Neural progenitor cell (in vitro differentiated cells): ENCODE results near the gene CIB4. TPM values are rescaled to one million over a fixed set of nuclear protein-coding genes. Genes with fewer than 3 reads are reported as not detected.

ENCODE experiments used
- DNase-seq: peaks from one replicate; pipeline ENCODE4 v3.0.0-alpha.2; 2016; ENCODE audit warnings: low spot score
- H2AFZ ChIP-seq: fragments of 200-600 bp; sonication (generic); replicated peaks from 2 replicates; pipeline ENCODE4 v1.6.1; 2016; ENCODE audit warnings: antibody characterized with exemption
- H3F3A ChIP-seq: fragments of 200-600 bp; sonication (generic); 2 replicates; pipeline ENCODE4 v1.6.1; 2016; ENCODE audit warnings: antibody characterized with exemption, low read depth
- H3K27ac ChIP-seq: fragments of 200-600 bp; sonication (generic); 2 replicates; pipeline ENCODE4 v1.5.1; 2016; ENCODE audit warnings: mild to moderate bottlenecking
- H3K27me3 ChIP-seq: fragments of 200-600 bp; sonication (generic); 2 replicates; pipeline ENCODE4 v1.6.1; 2016; ENCODE audit warnings: mild to moderate bottlenecking, moderate library complexity
- H3K36me3 ChIP-seq: fragments of 200-600 bp; sonication (generic); 2 replicates; pipeline ENCODE4 v1.5.1; 2016
- H3K4me1 ChIP-seq: fragments of 200-600 bp; sonication (generic); 2 replicates; pipeline ENCODE4 v1.6.1; 2016; ENCODE audit warnings: mixed run types
- H3K4me2 ChIP-seq: fragments of 200-600 bp; sonication (generic); 2 replicates; pipeline ENCODE4 v1.6.1; 2016
- H3K4me3 ChIP-seq: fragments of 200-600 bp; sonication (generic); 2 replicates; pipeline ENCODE4 v1.5.1; 2016
- H3K79me2 ChIP-seq: fragments of 200-600 bp; sonication (generic); 2 replicates; pipeline ENCODE4 v1.6.1; 2016; ENCODE audit warnings: low read depth
- H3K9ac ChIP-seq: fragments of 200-600 bp; sonication (generic); 2 replicates; pipeline ENCODE4 v1.6.1; 2016
- H3K9me3 ChIP-seq: fragments of 200-600 bp; sonication (generic); 2 replicates; pipeline ENCODE4 v1.5.1; 2016; ENCODE audit warnings: low read depth
- H4K20me1 ChIP-seq: fragments of 200-600 bp; sonication (generic); 2 replicates; pipeline ENCODE4 v1.6.1; 2016; ENCODE audit warnings: low read depth
- H3K27ac Mint-ChIP-seq: 3 replicates; pipeline ENCODE4 v1.8.0; 2021; ENCODE audit warnings: mixed read lengths
- H3K27me3 Mint-ChIP-seq: 2 replicates; pipeline ENCODE4 v1.8.0; 2022; ENCODE audit warnings: low read depth, mild to moderate bottlenecking, inconsistent platforms, moderate library complexity, mixed read lengths; ENCODE audit not compliant: insufficient read depth
- H3K36me3 Mint-ChIP-seq: 3 replicates; pipeline ENCODE4 v1.8.0; 2021; ENCODE audit warnings: mixed read lengths
- H3K4me1 Mint-ChIP-seq: 3 replicates; pipeline ENCODE4 v1.8.0; 2021; ENCODE audit warnings: mixed read lengths
- H3K4me3 Mint-ChIP-seq: 3 replicates; pipeline ENCODE4 v1.8.0; 2021; ENCODE audit warnings: mild to moderate bottlenecking, moderate library complexity, mixed read lengths
- H3K9me3 Mint-ChIP-seq: 3 replicates; pipeline ENCODE4 v1.8.0; 2020; ENCODE audit warnings: mixed read lengths
- CTCF ChIP-seq: fragments of 200-600 bp; sonication (generic); IDR thresholded peaks from 2 replicates; pipeline ENCODE4 v1.5.1; 2017; ENCODE audit warnings: antibody characterized with exemption, mild to moderate bottlenecking
- EZH2 ChIP-seq: fragments of 200-600 bp; sonication (generic); IDR thresholded peaks from 2 replicates; pipeline ENCODE4 v1.6.1; 2017; ENCODE audit warnings: antibody characterized with exemption, mild to moderate bottlenecking, moderate library complexity
- EZH2phosphoT487 ChIP-seq: fragments of 200-600 bp; sonication (generic); IDR thresholded peaks from 2 replicates; pipeline ENCODE4 v1.6.1; 2017; ENCODE audit warnings: antibody characterized with exemption
- total RNA-seq: library from RNA; depleted of rRNA; stranded (reverse); fragments of >200 nt; gene quantifications from 2 replicates; pipeline ENCODE4 v1.2.3, GENCODE V29; 2015; ENCODE audit warnings: low replicate concordance

The CIB4 gene
- total RNA-seq, 1 donor from 2014 or later = not detected

DNA sequence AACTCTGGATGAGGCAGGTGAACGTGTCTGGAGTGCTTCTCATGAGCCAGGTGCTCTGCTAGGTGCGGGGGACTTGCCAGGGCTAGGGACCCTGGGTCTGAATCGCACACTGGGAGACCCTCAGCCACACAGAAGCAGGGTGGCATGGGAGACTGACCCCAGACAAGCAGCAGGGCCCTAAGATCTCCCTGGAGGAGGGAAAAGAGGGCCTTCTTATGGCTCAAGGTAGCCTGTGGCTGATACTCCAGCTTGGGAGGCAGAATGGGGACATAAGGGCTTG lies 12.8 kb upstream of the CIB4 start:
- no peak for TF ChIP-seq EZH2
- TF ChIP-seq CTCF = no peak
- no peak for TF ChIP-seq EZH2phosphoT487
- Histone ChIP-seq H3K36me3 (no peaks in the 10 kb centered on the region), H3K4me3 (no peak overlapping the region), H3K4me1 (no peaks in the 10 kb centered on the region), H3K9ac (no peak overlapping the region), H2AFZ (no peak overlapping the region), H3K27ac (no peak overlapping the region), H3K4me2 (no peak overlapping the region), H3K79me2 (no peaks in the 10 kb centered on the region), H4K20me1 (no peaks in the 10 kb centered on the region), H3K9me3 (no peaks in the 10 kb centered on the region), H3F3A (no peaks in the 10 kb centered on the region), H3K27me3 (no peaks in the 10 kb centered on the region)
- H3K27me3 Mint-ChIP-seq = peaks cover 5% of the 10 kb centered on the region
- H3K36me3 Mint-ChIP-seq = no peaks in the 10 kb centered on the region
- peaks cover 24% of the 10 kb centered on the region for H3K4me1 Mint-ChIP-seq
- peaks cover 11% of the 10 kb centered on the region for H3K9me3 Mint-ChIP-seq
- no peak overlapping the region for H3K4me3 Mint-ChIP-seq
- H3K27ac Mint-ChIP-seq = no peak overlapping the region
- DNase-seq = no peak

DNA sequence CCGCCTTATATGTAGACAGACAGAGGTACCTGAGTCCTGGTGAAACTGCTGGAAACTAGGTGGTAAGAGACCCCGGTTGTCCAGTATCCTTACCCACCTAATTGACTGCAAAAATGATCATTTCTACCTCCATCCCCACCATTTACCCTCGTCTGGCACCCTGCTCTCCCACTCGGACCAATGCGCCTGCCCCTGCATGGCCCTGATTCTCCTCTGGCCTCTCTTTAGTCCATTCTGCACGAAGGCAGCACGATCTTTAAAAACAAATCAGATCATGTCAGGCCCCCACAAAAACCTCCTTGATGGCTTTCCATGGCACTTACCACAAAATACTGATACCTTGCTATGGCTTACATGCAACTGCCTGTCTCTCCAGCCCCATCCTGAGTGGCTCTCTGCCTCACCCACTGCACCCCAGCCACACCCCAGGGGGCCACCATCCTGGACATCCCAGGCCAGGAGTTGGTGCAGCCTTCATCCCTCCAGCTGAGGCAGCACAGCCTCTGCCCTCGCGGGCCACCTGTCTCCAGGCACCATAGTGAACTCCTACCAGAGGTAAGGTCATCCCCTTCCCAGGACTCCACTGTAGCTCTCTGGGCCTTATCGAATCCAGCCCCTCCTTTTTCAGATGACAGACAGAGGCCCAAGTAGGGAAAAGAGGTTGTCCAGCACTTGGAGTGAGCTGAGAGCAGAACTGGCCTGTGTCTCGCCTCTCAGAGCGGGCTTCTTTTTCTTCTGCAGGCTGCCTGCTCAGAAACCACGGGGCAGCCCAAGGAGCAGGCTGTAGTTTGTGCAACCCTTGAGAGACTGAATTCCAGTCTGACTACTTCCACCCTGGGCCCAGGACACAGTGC lies 12.3 kb upstream of the CIB4 start:
- Histone ChIP-seq H3F3A (peaks cover under 1% of the 10 kb centered on the region), H3K4me1 (no peaks in the 10 kb centered on the region), H3K27me3 (no peaks in the 10 kb centered on the region), H3K36me3 (no peaks in the 10 kb centered on the region), H3K9ac (no peak overlapping the region), H4K20me1 (no peaks in the 10 kb centered on the region), H2AFZ (no peak overlapping the region), H3K27ac (no peak overlapping the region), H3K9me3 (no peaks in the 10 kb centered on the region), H3K4me2 (no peak overlapping the region), H3K4me3 (no peak overlapping the region), H3K79me2 (no peaks in the 10 kb centered on the region)
- Mint-ChIP-seq H3K27ac (no peak overlapping the region), H3K27me3 (peaks cover 8% of the 10 kb centered on the region), H3K9me3 (peaks cover 6% of the 10 kb centered on the region), H3K36me3 (no peaks in the 10 kb centered on the region), H3K4me3 (peak overlapping the region; percentile 21), H3K4me1 (peaks cover 24% of the 10 kb centered on the region)
- no peak for DNase-seq
- TF ChIP-seq EZH2phosphoT487 (no peak), EZH2 (no peak), CTCF (no peak)

DNA sequence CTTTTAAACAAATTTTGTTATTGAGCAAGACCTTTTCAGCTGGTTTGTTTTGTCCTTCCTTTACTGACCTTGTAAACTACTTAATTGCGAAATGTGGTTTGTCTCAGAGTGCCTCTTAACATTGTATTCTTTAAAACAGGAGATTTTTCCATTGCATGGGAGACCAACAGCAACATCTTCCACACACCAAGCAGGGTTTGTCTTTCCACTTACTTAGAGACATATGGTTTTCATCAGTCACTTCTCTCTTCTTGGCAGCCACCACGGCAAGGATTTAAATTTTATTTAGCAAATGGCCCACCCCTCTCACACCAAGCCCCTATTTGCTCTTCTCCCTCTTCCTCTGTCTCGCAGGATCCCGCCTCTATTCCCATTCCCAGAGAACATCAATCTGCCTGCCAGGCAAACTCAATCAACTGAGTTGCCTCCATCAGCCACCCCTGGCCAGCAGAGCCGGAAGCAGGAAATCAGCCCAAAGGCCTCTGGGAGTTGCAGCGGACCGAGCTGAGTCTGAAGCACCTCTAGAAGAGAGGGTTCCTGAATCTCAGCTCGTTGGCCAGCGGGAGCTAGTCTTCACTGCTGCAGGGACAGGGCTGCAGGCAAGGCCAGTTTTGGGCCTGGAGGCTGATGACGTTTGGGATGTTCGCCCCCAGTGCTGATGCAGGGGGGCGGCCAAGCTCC lies 11.3 kb upstream of the CIB4 start:
- Histone ChIP-seq H2AFZ (peak overlapping the region; percentile 23), H3K4me3 (no peak overlapping the region), H4K20me1 (no peaks in the 10 kb centered on the region), H3K27me3 (no peaks in the 10 kb centered on the region), H3K4me1 (peaks cover 7% of the 10 kb centered on the region), H3K27ac (no peak overlapping the region), H3K4me2 (no peak overlapping the region), H3K36me3 (no peaks in the 10 kb centered on the region), H3F3A (peaks cover 10% of the 10 kb centered on the region), H3K9ac (no peak overlapping the region), H3K9me3 (no peaks in the 10 kb centered on the region), H3K79me2 (no peaks in the 10 kb centered on the region)
- Mint-ChIP-seq H3K27ac (no peak overlapping the region), H3K4me1 (peaks cover 29% of the 10 kb centered on the region), H3K27me3 (peaks cover 8% of the 10 kb centered on the region), H3K9me3 (peaks cover 6% of the 10 kb centered on the region), H3K36me3 (no peaks in the 10 kb centered on the region), H3K4me3 (no peak overlapping the region)
- no peak for DNase-seq
- TF ChIP-seq CTCF (no peak), EZH2phosphoT487 (no peak), EZH2 (no peak)
